HCT116 (cell line): ENCODE data around the gene ACADS. TPM values are rescaled to one million over a fixed set of nuclear protein-coding genes. Genes with fewer than 3 reads are reported as not detected.

ENCODE experiments used
- ATAC-seq: fragments of 200-7000 bp; cut with Tn5 transposase; 2 replicates; pipeline ENCODE4 v1.9.1; 2020; ENCODE audit warnings: mild to moderate bottlenecking, moderate library complexity
- BruUV-seq: library from RNA; stranded (reverse); fragments of 400-500 nt; replicated peaks from 2 replicates; lab custom pipeline; 2021; lab: Mats Ljungman, UMichigan
- CTCF ChIA-PET: fragments of 300-600 bp; sonication (Branson Sonifier 250); formaldehyde crosslinking; loops from one replicate; lab custom pipeline; 2021; ENCODE audit warnings: antibody characterized with exemption; lab: Charles Lee
- POLR2A ChIA-PET: fragments of 300-600, 350-600 bp; sonication (Branson Sonifier 250); formaldehyde crosslinking; loops from one replicate; lab custom pipeline; 2021; ENCODE audit warnings: antibody characterized with exemption; lab: Charles Lee
- RAD21 ChIA-PET, 2 experiments: fragments of 300-600 bp; sonication (Branson Sonifier 250); formaldehyde crosslinking; loops; one replicate each; lab custom pipeline; 2023; ENCODE audit warnings: low total read pairs in 2 of 2; ENCODE audit not compliant: uncharacterized antibody in 2 of 2, unreplicated experiment in 2 of 2, low non-redundant PET in 1 of 2; lab: Charles Lee
- DNase-seq: peaks from one replicate; pipeline ENCODE4 v3.0.0-alpha.2; 2010; ENCODE audit warnings: low read depth, low spot score
- H2AFZ ChIP-seq: fragments of 200-600 bp; shearing (Covaris generic), sonication (generic); 2 replicates; pipeline ENCODE4 v1.6.1; 2017; ENCODE audit warnings: low read depth, mixed run types, mixed read lengths, antibody characterized with exemption, low read length; ENCODE audit not compliant: poor library complexity, severe bottlenecking
- H3K27ac ChIP-seq: 2 replicates; pipeline ENCODE4 v1.5.1; 2012; ENCODE audit warnings: low read depth, low read length
- H3K27me3 ChIP-seq: fragments of 200-600 bp; sonication (generic); 2 replicates; pipeline ENCODE4 v1.6.1; 2016; ENCODE audit warnings: mixed run types, low read length, mixed read lengths; ENCODE audit not compliant: insufficient read depth
- H3K36me3 ChIP-seq, 2 experiments: fragments of 200-500 bp in 1 of 2; fragments of 200-600 bp in 1 of 2; sonication (Bioruptor generic) in 1 of 2; sonication (generic) in 1 of 2; 2 replicates each; pipeline versions ENCODE4 v1.5.1 to v1.6.1; 2014 to 2016; ENCODE audit warnings: low read length in 2 of 2, inconsistent platforms in 1 of 2, mixed read lengths in 1 of 2, mixed run types in 1 of 2; ENCODE audit not compliant: insufficient read depth in 2 of 2, control insufficient read depth in 1 of 2
- H3K4me1 ChIP-seq, 2 experiments: fragments of 200-600 bp in 1 of 2; sonication (generic) in 1 of 2; 2 replicates each; pipeline versions ENCODE4 v1.5.1 to v1.6.1; 2012 to 2017; ENCODE audit warnings: low read length in 2 of 2, inconsistent platforms in 1 of 2, mild to moderate bottlenecking in 1 of 2, mixed read lengths in 1 of 2, mixed run types in 1 of 2, moderate library complexity in 1 of 2; ENCODE audit not compliant: insufficient read depth in 2 of 2, control insufficient read depth in 1 of 2
- H3K4me2 ChIP-seq: fragments of 200-600 bp; sonication (generic); 2 replicates; pipeline ENCODE4 v1.6.1; 2017; ENCODE audit warnings: mixed run types, low read length, mixed read lengths
- H3K4me3 ChIP-seq, 2 experiments: fragments of 200-600 bp in 1 of 2; sonication (generic) in 1 of 2; replicated peaks in 1 of 2; 2 replicates each; pipeline ENCODE4 v1.5.1; 2011 to 2016; ENCODE audit warnings: low read length in 2 of 2, control low read depth in 1 of 2, low read depth in 1 of 2, mild to moderate bottlenecking in 1 of 2, mixed read lengths in 1 of 2, mixed run types in 1 of 2
- H3K79me2 ChIP-seq: fragments of 200-600 bp; sonication (generic); 2 replicates; pipeline ENCODE4 v1.6.1; 2017; ENCODE audit warnings: mild to moderate bottlenecking, mixed run types, low read length, moderate library complexity, mixed read lengths; ENCODE audit not compliant: insufficient read depth
- H3K9ac ChIP-seq: fragments of 200-600 bp; sonication (generic); 2 replicates; pipeline ENCODE4 v1.6.1; 2016; ENCODE audit warnings: low read length, mixed read lengths
- H3K9me2 ChIP-seq: fragments of 200-600 bp; sonication (generic), shearing (Covaris generic); 2 replicates; pipeline ENCODE4 v1.6.1; 2017; ENCODE audit warnings: mixed run types, mild to moderate bottlenecking, moderate library complexity; ENCODE audit not compliant: insufficient read depth
- H3K9me3 ChIP-seq, 2 experiments: fragments of 200-500 bp in 1 of 2; fragments of 200-600 bp in 1 of 2; sonication (Bioruptor generic) in 1 of 2; sonication (generic) in 1 of 2; 2 replicates each; pipeline ENCODE4 v1.6.1; 2014 to 2017; ENCODE audit warnings: low read length in 2 of 2, mixed read lengths in 2 of 2, inconsistent platforms in 1 of 2, low read depth in 1 of 2, mild to moderate bottlenecking in 1 of 2, mixed run types in 1 of 2, moderate library complexity in 1 of 2; ENCODE audit not compliant: control insufficient read depth in 1 of 2, insufficient read depth in 1 of 2
- H4K20me1 ChIP-seq: fragments of 200-600 bp; sonication (generic), shearing (Covaris generic); 2 replicates; pipeline ENCODE4 v1.6.1; 2017; ENCODE audit warnings: mixed run types, mild to moderate bottlenecking, moderate library complexity; ENCODE audit not compliant: insufficient read depth
- CBX3 ChIP-seq: IDR thresholded peaks from 2 replicates; pipeline ENCODE4 v1.6.1; 2012; ENCODE audit warnings: low read depth
- EGR1 ChIP-seq: IDR thresholded peaks from 2 replicates; pipeline ENCODE4 v1.6.1; 2012; ENCODE audit warnings: low read depth
- EZH2 ChIP-seq: fragments of 200-600 bp; sonication (generic); IDR thresholded peaks from 2 replicates; pipeline ENCODE4 v1.6.1; 2017; ENCODE audit warnings: antibody characterized with exemption, mixed run types
- SP1 ChIP-seq: IDR thresholded peaks from 2 replicates; pipeline ENCODE4 v1.6.1; 2012; ENCODE audit warnings: low read depth
- YY1 ChIP-seq: IDR thresholded peaks from 2 replicates; pipeline ENCODE4 v1.6.1; 2011; ENCODE audit warnings: low read length, low read depth, moderate library complexity, mild to moderate bottlenecking; ENCODE audit not compliant: insufficient replicate concordance; ENCODE audit errors: extremely low read depth
- ZBTB33 ChIP-seq: IDR thresholded peaks from 2 replicates; pipeline ENCODE4 v1.6.1; 2011; ENCODE audit warnings: mild to moderate bottlenecking, low read length, moderate library complexity; ENCODE audit not compliant: insufficient replicate concordance; ENCODE audit errors: extremely low read depth
- ZFX ChIP-seq: fragments of 450-650 bp; IDR thresholded peaks from 2 replicates; pipeline ENCODE4 v1.6.1; 2017
- ZNF274 ChIP-seq: fragments of 200-500 bp; sonication (Bioruptor generic); IDR thresholded peaks from 2 replicates; pipeline ENCODE4 v1.6.1; 2014; ENCODE audit warnings: mild to moderate bottlenecking, low read depth, low read length, inconsistent platforms
- intact Hi-C: fragments of 100-400 bp; cut with micrococcal nuclease; formaldehyde crosslinking; loops from 2 replicates; pipeline ENCODE4 v1.10.0; 2022
- total RNA-seq: library from RNA; stranded (reverse); gene quantifications from one replicate; pipeline ENCODE4 v1.2.1, GENCODE V29; 2021; ENCODE audit not compliant: unreplicated experiment
- TF ChIP-seq, protein P1 (sequence below): IDR thresholded peaks from 2 replicates; pipeline ENCODE4 v1.6.1; 2012

Gene ACADS
- total RNA-seq, 1 experiment from 2014 or later, result 21.4 TPM

GRCh38 chr12:120677765-120678473 lies 47.7 kb upstream of the ACADS start (continued):
- TF ChIP-seq SP1, result no peak
- TF ChIP-seq EGR1, result no peak
- TF ChIP-seq, protein P1, sequence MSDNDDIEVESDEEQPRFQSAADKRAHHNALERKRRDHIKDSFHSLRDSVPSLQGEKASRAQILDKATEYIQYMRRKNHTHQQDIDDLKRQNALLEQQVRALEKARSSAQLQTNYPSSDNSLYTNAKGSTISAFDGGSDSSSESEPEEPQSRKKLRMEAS, result no peak
- TF ChIP-seq, all 23 proteins: peak for 3

GRCh38 chr12:120678572-120678971 lies 47.1 kb upstream of the ACADS start:
- no peaks in the 10 kb centered on the region for H3K27me3 ChIP-seq
- H4K20me1 ChIP-seq, result no peaks in the 10 kb centered on the region
- ATAC-seq (no peak), DNase-seq (no peak)
- peaks cover 0 to 22% of the 10 kb centered on the region in 2 experiments; a peak in 3 of 4 replicates for H3K4me1 ChIP-seq
- no peak overlapping the region for H3K9ac ChIP-seq
- CTCF ChIA-PET, result no interaction called here
- intact Hi-C loops, result no loop called here
- H3K36me3 ChIP-seq, result no peaks in the 10 kb centered on the region
- BruUV-seq, result no TSS peak
- H3K4me2 ChIP-seq, result peak overlapping the region; percentile 48
- H2AFZ ChIP-seq, result no peak overlapping the region
- no peak overlapping the region for H3K4me3 ChIP-seq
- H3K79me2 ChIP-seq, result no peaks in the 10 kb centered on the region
- POLR2A ChIA-PET, result interaction anchor here (0.6 to 1.0 kb wide), 3 partner anchors 8 to 255 kb away, joined by 3 to 4 read pairs (median 3); partner anchors contain the start of gene MLEC
- RAD21 ChIA-PET, result no interaction called here
- H3K9me2 ChIP-seq, result no peaks in the 10 kb centered on the region
- H3K9me3 ChIP-seq, result no peaks in the 10 kb centered on the region
- no peak for TF ChIP-seq EZH2
- TF ChIP-seq YY1, result no peak
- no peak for TF ChIP-seq CBX3
- TF ChIP-seq ZNF274, result no peak
- TF ChIP-seq ZFX, result no peak
- TF ChIP-seq EGR1, result no peak
- no peak for TF ChIP-seq ZBTB33
- no peak overlapping the region for H3K27ac ChIP-seq
